Measurements from ENCODE around the gene CRADD. TPM values are rescaled to one million over a fixed set of nuclear protein-coding genes. Genes with fewer than 3 reads are reported as not detected.

The CRADD gene
- total RNA-seq, 1 experiment from 2014 or later, result 7.6 TPM

DNA sequence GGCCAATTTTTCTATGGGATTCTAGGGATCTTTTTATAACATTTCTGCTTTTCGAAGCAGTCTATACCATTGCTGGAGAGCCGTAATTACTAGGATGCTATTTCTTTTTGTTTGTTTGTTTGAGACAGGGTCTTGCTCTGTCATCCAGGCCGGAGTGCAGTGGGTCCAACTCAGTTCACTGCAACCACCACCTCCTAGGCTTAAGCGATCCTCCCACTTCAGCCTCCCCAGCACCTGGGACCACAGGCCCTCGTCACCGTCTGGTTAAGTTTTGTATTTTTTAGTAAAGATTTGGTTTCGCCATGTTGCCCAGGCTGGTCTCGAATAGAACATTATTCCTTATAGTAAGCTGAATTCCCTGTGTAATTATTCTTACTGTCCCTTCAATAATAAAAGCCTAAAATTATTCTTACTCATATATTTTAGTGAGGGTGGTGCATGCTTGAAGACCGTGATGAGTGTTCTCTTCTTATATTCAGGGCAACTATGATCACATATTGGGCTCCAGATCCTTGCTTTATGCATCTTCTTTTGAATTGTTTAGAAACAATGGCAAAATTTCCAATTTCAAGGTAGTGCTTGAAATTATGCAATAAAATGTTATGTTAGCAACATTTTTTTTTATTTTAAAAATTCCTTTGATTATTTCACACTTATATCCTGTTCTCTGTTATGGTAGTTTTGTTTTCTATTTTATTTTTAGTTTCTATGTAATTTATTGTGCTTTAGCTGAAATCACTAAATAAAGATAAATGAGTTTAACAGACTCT, 66.2 kb downstream of the CRADD start:
- no peaks in the 10 kb centered on the region for H3K79me2 ChIP-seq (ENCODE audit: insufficient read depth, low read length)
- H3K27me3 Mint-ChIP-seq (ENCODE audit: low read depth), result no peaks in the 10 kb centered on the region
- H2BK120ac ChIP-seq (ENCODE audit: low read depth, low read length, poor library complexity, severe bottlenecking), result no peak overlapping the region
- H2BK5ac ChIP-seq (ENCODE audit: insufficient read length, low read length), result no peak overlapping the region
- H4K8ac ChIP-seq (replicated peaks; ENCODE audit: insufficient read length, low read depth, low read length), result no peak overlapping the region
- no peaks in the 10 kb centered on the region for H3K9me3 Mint-ChIP-seq
- H4K20me1 ChIP-seq (ENCODE audit: control insufficient read depth, insufficient read depth, insufficient read length), result no peaks in the 10 kb centered on the region
- no peak overlapping the region for H3K56ac ChIP-seq (ENCODE audit: insufficient read length, low read depth, low read length)
- H3K27me3 ChIP-seq (ENCODE audit: insufficient read depth, low read length), result no peaks in the 10 kb centered on the region
- no peak overlapping the region for H2BK20ac ChIP-seq (ENCODE audit: low read depth, low read length, poor library complexity, severe bottlenecking)
- no peak overlapping the region for H2AFZ ChIP-seq (ENCODE audit: low read length)
- H2BK15ac ChIP-seq (ENCODE audit: low read depth, low read length), result no peak overlapping the region
- H3K18ac ChIP-seq (ENCODE audit: insufficient read length, low read depth, low read length), result peak overlapping the region; percentile 15
- H4K91ac ChIP-seq (ENCODE audit: insufficient read length, low read depth, low read length), result no peak overlapping the region
- H3K27ac ChIP-seq (ENCODE audit: insufficient read length, low read depth, low read length), result no peak overlapping the region
- peaks cover 50 to 52% of the 10 kb centered on the region in 2 experiments for H3K4me1 Mint-ChIP-seq
- H3K4me1 ChIP-seq (ENCODE audit: insufficient read depth, low read length), result no peaks in the 10 kb centered on the region
- H3K36me3 Mint-ChIP-seq (ENCODE audit: insufficient read depth in 1 of 3, low read depth in 3 of 3), result no peaks in the 10 kb centered on the region
- H3K4me3 Mint-ChIP-seq, result peak overlapping the region; percentile 78 to 89
- TF ChIP-seq, protein P1, sequence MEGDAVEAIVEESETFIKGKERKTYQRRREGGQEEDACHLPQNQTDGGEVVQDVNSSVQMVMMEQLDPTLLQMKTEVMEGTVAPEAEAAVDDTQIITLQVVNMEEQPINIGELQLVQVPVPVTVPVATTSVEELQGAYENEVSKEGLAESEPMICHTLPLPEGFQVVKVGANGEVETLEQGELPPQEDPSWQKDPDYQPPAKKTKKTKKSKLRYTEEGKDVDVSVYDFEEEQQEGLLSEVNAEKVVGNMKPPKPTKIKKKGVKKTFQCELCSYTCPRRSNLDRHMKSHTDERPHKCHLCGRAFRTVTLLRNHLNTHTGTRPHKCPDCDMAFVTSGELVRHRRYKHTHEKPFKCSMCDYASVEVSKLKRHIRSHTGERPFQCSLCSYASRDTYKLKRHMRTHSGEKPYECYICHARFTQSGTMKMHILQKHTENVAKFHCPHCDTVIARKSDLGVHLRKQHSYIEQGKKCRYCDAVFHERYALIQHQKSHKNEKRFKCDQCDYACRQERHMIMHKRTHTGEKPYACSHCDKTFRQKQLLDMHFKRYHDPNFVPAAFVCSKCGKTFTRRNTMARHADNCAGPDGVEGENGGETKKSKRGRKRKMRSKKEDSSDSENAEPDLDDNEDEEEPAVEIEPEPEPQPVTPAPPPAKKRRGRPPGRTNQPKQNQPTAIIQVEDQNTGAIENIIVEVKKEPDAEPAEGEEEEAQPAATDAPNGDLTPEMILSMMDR (conservative IDR thresholded peaks at IDR 0.05), result no peak
- no peak overlapping the region for H2AK5ac ChIP-seq (ENCODE audit: insufficient read length, low read length)
- H3K27ac Mint-ChIP-seq, result peak overlapping the region; percentile 35 to 99 (median 63); a peak in 4 of 7 replicates
- H3K9ac ChIP-seq (ENCODE audit: extremely low read depth, insufficient read length, low read length), result no peak overlapping the region
- no peak overlapping the region for H2BK12ac ChIP-seq (ENCODE audit: insufficient read length, low read depth, low read length)
- DNase-seq, result no peak
- H4K5ac ChIP-seq (ENCODE audit: insufficient read length, low read depth, low read length), result no peak overlapping the region
- no peak overlapping the region for H3K4me2 ChIP-seq (ENCODE audit: insufficient read depth, insufficient read length, low read length)
- H3T11ph ChIP-seq (ENCODE audit: low read length), result no peak overlapping the region
- no peak overlapping the region for H3K23ac ChIP-seq (ENCODE audit: insufficient read length, low read depth, low read length)
- H3K23me2 ChIP-seq (ENCODE audit: insufficient read length, low read depth, low read length, poor library complexity, severe bottlenecking), result peaks cover 7% of the 10 kb centered on the region
- no peak overlapping the region for H3K14ac ChIP-seq (ENCODE audit: insufficient read depth, low read length)
- no peak overlapping the region for H3K4ac ChIP-seq (ENCODE audit: low read depth, low read length)
- H3K79me1 ChIP-seq (ENCODE audit: insufficient read depth, low read depth, low read length, poor library complexity, severe bottlenecking), result no peaks in the 10 kb centered on the region
- WGBS (ENCODE audit: extremely low coverage, insufficient read length, low lambda C conversion rate), result no CpG with 5 or more reads among the region's 9 CpGs
- H3K9me3 ChIP-seq (ENCODE audit: control insufficient read depth, low read depth, low read length), result no peaks in the 10 kb centered on the region

Measured in H9 (cell line).